PC-3 (cell line): ENCODE data around the gene MUSTN1.

ENCODE experiments used
- EZH2 ChIP-seq: fragments of 300-600 bp; sonication (generic); IDR thresholded peaks from one replicate; pipeline ENCODE4 v1.6.1; 2017; ENCODE audit warnings: antibody characterized with exemption, mild to moderate bottlenecking, low read length; ENCODE audit not compliant: unreplicated experiment
- EZH2phosphoT487 ChIP-seq: fragments of 300-600 bp; sonication (generic); IDR thresholded peaks from 2 replicates; pipeline ENCODE4 v1.6.1; 2018; ENCODE audit warnings: mild to moderate bottlenecking, antibody characterized with exemption, low read length, borderline replicate concordance
- TF ChIP-seq, protein P1 (sequence below): fragments of 300-600 bp; sonication (generic); conservative IDR thresholded peaks from 2 replicates; pipeline ENCODE4 v1.5.1; 2017; ENCODE audit warnings: antibody characterized with exemption, low read depth, mild to moderate bottlenecking, low read length

DNA sequence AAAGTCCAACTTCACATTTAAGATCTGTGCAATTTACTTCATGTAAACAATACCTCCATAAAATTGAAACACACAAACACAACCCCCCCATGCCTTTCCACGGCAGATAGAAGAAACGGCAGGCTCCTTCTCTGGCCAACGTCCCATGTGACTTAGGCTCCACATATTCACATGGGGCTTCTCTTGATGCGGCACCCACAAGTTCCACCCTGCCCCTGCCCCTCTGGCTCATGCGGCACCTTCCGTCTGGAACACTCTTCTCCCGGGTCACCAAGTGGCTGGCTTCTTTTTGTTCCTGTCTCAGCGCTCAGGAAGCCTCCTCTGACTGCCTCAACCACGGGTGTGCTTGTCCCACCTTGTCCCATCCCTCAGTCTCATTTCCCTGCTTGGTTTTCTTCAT, 36.9 kb upstream of the MUSTN1 start:
- TF ChIP-seq EZH2 (no peak), EZH2phosphoT487 (no peak)
- TF ChIP-seq, protein P1, sequence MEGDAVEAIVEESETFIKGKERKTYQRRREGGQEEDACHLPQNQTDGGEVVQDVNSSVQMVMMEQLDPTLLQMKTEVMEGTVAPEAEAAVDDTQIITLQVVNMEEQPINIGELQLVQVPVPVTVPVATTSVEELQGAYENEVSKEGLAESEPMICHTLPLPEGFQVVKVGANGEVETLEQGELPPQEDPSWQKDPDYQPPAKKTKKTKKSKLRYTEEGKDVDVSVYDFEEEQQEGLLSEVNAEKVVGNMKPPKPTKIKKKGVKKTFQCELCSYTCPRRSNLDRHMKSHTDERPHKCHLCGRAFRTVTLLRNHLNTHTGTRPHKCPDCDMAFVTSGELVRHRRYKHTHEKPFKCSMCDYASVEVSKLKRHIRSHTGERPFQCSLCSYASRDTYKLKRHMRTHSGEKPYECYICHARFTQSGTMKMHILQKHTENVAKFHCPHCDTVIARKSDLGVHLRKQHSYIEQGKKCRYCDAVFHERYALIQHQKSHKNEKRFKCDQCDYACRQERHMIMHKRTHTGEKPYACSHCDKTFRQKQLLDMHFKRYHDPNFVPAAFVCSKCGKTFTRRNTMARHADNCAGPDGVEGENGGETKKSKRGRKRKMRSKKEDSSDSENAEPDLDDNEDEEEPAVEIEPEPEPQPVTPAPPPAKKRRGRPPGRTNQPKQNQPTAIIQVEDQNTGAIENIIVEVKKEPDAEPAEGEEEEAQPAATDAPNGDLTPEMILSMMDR, result no peak
